HG03469 (cell line): ENCODE data around the gene HP.
"Not testable (repeated sequence)": the region's sequence is repeated elsewhere in the genome, so short reads cannot be mapped to it uniquely, and the experiment has no call there.

ENCODE experiments used
- ATAC-seq: cut with Tn5 transposase; IDR thresholded peaks from one replicate; pipeline ENCODE4 v1.9.1; 2021; ENCODE audit warnings: mild to moderate bottlenecking, moderate library complexity, moderate number of reproducible peaks; ENCODE audit not compliant: unreplicated experiment

HP gene

GRCh38 chr16:72042157-72042660 is 12.1 kb upstream of the HP start:
- no peak for ATAC-seq

GRCh38 chr16:72043058-72043457 is 11.2 kb upstream of the HP start:
- no peak for ATAC-seq

GRCh38 chr16:72043539-72043938 is 10.8 kb upstream of the HP start:
- no peak for ATAC-seq

- no peak for ATAC-seq
Measured at GRCh38 chr16:72044296-72044695, 10.0 kb upstream of the HP start.

- ATAC-seq, result no peak
Measured at GRCh38 chr16:72044825-72045359, 9.4 kb upstream of the HP start.

GRCh38 chr16:72049110-72049509 is 5.2 kb upstream of the HP start:
- ATAC-seq, result no peak

- no peak for ATAC-seq
Measured at GRCh38 chr16:72050769-72051464, 3.4 kb upstream of the HP start.

- no peak for ATAC-seq
Measured at GRCh38 chr16:72051818-72052217, 2.5 kb upstream of the HP start.

- no peak for ATAC-seq
Measured at GRCh38 chr16:72055911-72056310, 1.6 kb downstream of the HP start.

GRCh38 chr16:72057313-72057712 is 3.0 kb downstream of the HP start:
- ATAC-seq, result not testable (repeated sequence)

GRCh38 chr16:72059060-72059459 is 4.8 kb downstream of the HP start:
- not testable (repeated sequence) for ATAC-seq

- ATAC-seq, result no peak
Measured at GRCh38 chr16:72060405-72060804, 6.1 kb downstream of the HP start.

GRCh38 chr16:72061564-72061963 is 7.3 kb downstream of the HP start:
- no peak for ATAC-seq

- ATAC-seq, result no peak
Measured at GRCh38 chr16:72064361-72064894, 10.1 kb downstream of the HP start.

- no peak for ATAC-seq
Measured at GRCh38 chr16:72066747-72067146, 12.4 kb downstream of the HP start.

- no peak for ATAC-seq
Measured at GRCh38 chr16:72068930-72069329, 14.6 kb downstream of the HP start.

- ATAC-seq, result no peak
Measured at GRCh38 chr16:72072514-72073342, 18.4 kb downstream of the HP start.

GRCh38 chr16:72073560-72074230 is 19.4 kb downstream of the HP start:
- ATAC-seq, result no peak

- not testable (repeated sequence) for ATAC-seq
Measured at GRCh38 chr16:72075067-72075466, 20.8 kb downstream of the HP start.

GRCh38 chr16:72076991-72077706 is 22.8 kb downstream of the HP start:
- ATAC-seq, result not testable (repeated sequence)
